Nasal cavity respiratory epithelium epithelial cell of viscerocranial mucosa (primary cell): ENCODE measurements around the gene HOXA4. TPM values are rescaled to one million over a fixed set of nuclear protein-coding genes. Genes with fewer than 3 reads are reported as not detected.

Experiments
- total RNA-seq: library from RNA; depleted of rRNA; stranded (reverse); fragments of >200 nt; gene quantifications from 2 replicates; pipeline ENCODE4 v1.2.3, GENCODE V29; 2014

The HOXA4 gene
- total RNA-seq, result not detected in 2 replicates

GRCh38 chr7:27130540-27131389 lies at the start of gene HOXA4:
Gene HOXA4, minus strand, starts transcription at chr7:27130757. Its CDS starts 24 bp downstream, at chr7:27130733.

GRCh38 chr7:27173956-27174873 lies 43.7 kb upstream of the HOXA4 start, which contains the start of gene HOXA10:
Gene HOXA10, minus strand, starts transcription at chr7:27174320. Its CDS starts 14 bp downstream, at chr7:27174306.

GRCh38 chr7:27165089-27165995 lies 34.8 kb upstream of the HOXA4 start, which contains the start of gene HOXA9:
Gene HOXA9, minus strand, starts transcription at chr7:27165537. Its CDS starts 80 bp downstream, at chr7:27165457.

GRCh38 chr7:27156508-27156898 lies 25.9 kb upstream of the HOXA4 start, which contains the start of gene HOXA7:
Gene HOXA7, minus strand, starts transcription at chr7:27156675. Its CDS starts 130 bp downstream, at chr7:27156545.

GRCh38 chr7:27151931-27152815 lies 21.6 kb upstream of the HOXA4 start, which contains the start of gene HOXA3:
Gene HOXA3, minus strand, starts transcription at chr7:27152583. Its CDS starts 41,943 bp downstream, at chr7:27110640.

GRCh38 chr7:27147199-27148030 lies 16.9 kb upstream of the HOXA4 start, which contains the start of gene HOXA6:
Gene HOXA6, minus strand, starts transcription at chr7:27147774. Its CDS starts 25 bp downstream, at chr7:27147749.

GRCh38 chr7:27143023-27143949 lies 12.7 kb upstream of the HOXA4 start, which contains the start of gene HOXA5:
Gene HOXA5, minus strand, starts transcription at chr7:27143681. Its CDS starts 74 bp downstream, at chr7:27143607.

GRCh38 chr7:27102581-27103442 lies 27.7 kb downstream of the HOXA4 start, which contains the start of gene HOXA2:
Gene HOXA2, minus strand, starts transcription at chr7:27102683. Its CDS starts 183 bp downstream, at chr7:27102500.

GRCh38 chr7:27095897-27096767 lies 34.4 kb downstream of the HOXA4 start, which contains the start of gene HOXA1:
Gene HOXA1, minus strand, starts transcription at chr7:27096000. Its CDS starts 88 bp downstream, at chr7:27095912.

Other genes with a start within 250 kb of the HOXA4 start
- 0.07 and 0.68 TPM in 2 replicates for gene HOXA1, start 34.8 kb downstream of the HOXA4 start, total RNA-seq
- gene HOXA2, start 28.1 kb downstream of the HOXA4 start, total RNA-seq, result not detected in 2 replicates
- gene HOXA5, start 12.9 kb upstream of the HOXA4 start, total RNA-seq, result not detected in 2 replicates
- not detected in 2 replicates for gene HOXA6, start 17.0 kb upstream of the HOXA4 start, total RNA-seq
- not detected in 2 replicates for gene HOXA3, start 21.8 kb upstream of the HOXA4 start, total RNA-seq
- gene HOXA7, start 25.9 kb upstream of the HOXA4 start, total RNA-seq, result not detected in 2 replicates
- not detected in 2 replicates for gene HOXA9, start 34.8 kb upstream of the HOXA4 start, total RNA-seq
- not detected in 2 replicates for gene HOXA10, start 43.6 kb upstream of the HOXA4 start, total RNA-seq
- gene HOXA11, start 54.5 kb upstream of the HOXA4 start, total RNA-seq, result not detected in 2 replicates
- not detected in 2 replicates for gene HOXA13, start 69.3 kb upstream of the HOXA4 start, total RNA-seq
- gene EVX1, start 112.0 kb upstream of the HOXA4 start, total RNA-seq, result not detected in 2 replicates